ENCODE measurements around the gene LRRK1. TPM values are rescaled to one million over a fixed set of nuclear protein-coding genes. Genes with fewer than 3 reads are reported as not detected.

Gene LRRK1
- total RNA-seq, 4 donors from 2014 or later: 12.1 to 23.8 (median 15.2) TPM

DNA sequence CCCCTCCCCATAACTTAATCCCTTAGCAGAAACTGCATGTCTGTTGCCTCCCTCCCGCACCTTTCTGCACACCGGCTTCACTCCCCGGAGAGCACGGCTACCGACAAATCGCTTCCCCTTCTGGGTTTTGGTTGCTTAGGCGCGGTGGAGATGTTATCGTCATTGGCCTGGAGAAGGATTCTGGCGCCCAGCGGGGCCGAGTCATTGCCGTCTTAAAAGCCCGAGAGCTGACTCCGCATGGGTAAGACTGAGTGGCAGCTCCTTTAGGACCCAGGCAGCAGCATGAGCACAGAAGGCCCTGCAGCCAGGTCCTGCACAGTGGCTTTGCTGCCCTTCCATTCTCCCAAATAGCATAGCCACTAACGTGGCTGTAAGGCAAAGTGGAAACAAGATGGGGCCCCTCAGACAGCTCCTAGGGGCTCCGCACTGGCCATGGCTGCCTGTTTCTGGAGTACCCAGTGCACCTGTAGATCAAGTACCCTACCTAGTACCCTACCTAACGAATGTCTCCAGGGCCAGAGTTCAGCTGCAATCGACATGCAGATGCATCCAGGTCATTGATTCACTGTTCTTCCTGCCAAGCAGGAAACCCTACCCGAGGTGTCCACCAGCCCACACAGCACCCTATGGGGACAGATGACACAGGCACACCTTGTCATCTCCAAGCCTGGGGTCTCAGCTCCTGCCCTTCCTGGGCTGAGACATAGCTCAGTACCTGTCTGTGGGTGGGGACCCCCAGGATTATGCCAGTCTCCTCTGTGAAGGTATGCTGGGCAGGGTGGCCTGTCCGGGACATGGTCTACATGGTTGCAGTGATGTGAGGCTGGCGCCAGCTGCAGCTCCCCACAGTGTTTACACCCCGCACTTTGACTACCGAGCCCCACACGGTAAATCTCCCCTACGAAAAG is 147.6 kb downstream of the LRRK1 start:
- no peak overlapping the region for H3K27ac ChIP-seq
- no peak for ATAC-seq
- H3K4me3 ChIP-seq: no peak overlapping the region
- peaks cover 0 to 41% (median 18%) of the 10 kb centered on the region in 3 donors for H3K4me1 ChIP-seq
- no peaks in the 10 kb centered on the region for H3K9me3 ChIP-seq
- TF ChIP-seq POLR2A (IDR thresholded peaks at IDR 0.05) (no peak), POLR2AphosphoS5 (IDR thresholded peaks at IDR 0.05) (no peak)
- TF ChIP-seq, protein P1, sequence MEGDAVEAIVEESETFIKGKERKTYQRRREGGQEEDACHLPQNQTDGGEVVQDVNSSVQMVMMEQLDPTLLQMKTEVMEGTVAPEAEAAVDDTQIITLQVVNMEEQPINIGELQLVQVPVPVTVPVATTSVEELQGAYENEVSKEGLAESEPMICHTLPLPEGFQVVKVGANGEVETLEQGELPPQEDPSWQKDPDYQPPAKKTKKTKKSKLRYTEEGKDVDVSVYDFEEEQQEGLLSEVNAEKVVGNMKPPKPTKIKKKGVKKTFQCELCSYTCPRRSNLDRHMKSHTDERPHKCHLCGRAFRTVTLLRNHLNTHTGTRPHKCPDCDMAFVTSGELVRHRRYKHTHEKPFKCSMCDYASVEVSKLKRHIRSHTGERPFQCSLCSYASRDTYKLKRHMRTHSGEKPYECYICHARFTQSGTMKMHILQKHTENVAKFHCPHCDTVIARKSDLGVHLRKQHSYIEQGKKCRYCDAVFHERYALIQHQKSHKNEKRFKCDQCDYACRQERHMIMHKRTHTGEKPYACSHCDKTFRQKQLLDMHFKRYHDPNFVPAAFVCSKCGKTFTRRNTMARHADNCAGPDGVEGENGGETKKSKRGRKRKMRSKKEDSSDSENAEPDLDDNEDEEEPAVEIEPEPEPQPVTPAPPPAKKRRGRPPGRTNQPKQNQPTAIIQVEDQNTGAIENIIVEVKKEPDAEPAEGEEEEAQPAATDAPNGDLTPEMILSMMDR (IDR thresholded peaks at IDR 0.05): no peak
- WGBS, 2 donors (ENCODE audit: low coverage in 1 of 2): 87 to 96% methylated on average over 3 to 5 of the region's 26 CpGs
- H3K36me3 ChIP-seq: peaks cover 0 to 54% of the 10 kb centered on the region in 2 donors
- H3K27me3 ChIP-seq: no peaks in the 10 kb centered on the region

DNA sequence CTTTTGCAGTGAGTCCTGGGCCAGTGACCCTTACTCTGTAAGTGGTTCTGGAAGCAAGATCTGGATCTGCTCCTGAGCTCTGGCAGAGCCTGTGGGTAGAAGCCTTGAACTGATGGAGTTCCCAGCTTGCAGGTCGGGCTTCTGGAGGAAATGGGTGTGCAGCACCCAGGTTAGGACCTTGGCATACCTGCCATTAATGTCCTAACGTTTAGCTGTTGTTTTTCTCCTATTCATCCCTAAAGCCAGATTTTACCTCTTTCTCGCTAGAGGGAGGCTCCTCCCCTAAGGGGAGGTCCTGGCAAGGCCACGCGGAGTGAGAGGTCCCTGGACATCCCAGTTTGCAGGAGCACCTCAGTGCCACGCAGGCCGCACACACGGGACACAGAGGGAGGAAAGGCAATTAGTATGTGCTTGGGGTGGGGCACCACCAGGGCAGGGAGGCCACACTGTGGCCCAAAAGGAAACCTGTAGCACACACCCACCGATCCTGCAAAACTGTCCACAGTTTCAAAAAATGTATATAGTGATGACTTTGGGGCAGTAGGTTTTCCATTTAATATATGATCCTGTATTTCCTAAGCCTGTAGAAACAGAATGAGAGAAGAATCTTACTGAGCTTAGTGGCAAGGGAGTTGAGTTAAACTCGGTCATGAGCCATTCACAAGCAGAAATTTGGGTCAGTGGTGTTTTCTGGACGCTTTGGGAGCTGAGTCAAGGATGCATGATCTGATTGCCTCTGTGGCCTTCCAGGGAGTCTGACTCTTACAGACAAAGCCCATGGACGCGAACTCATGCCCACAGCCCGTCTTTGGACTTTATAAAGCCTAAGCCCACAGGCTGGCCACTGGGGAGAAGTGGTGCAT is 148.7 kb downstream of the LRRK1 start:
- H3K9me3 ChIP-seq: no peaks in the 10 kb centered on the region
- peaks cover 0 to 41% (median 18%) of the 10 kb centered on the region in 3 donors for H3K4me1 ChIP-seq
- H3K27me3 ChIP-seq: no peaks in the 10 kb centered on the region
- WGBS, 2 donors (ENCODE audit: low coverage in 1 of 2): 83 to 100% methylated on average over 2 to 6 of the region's 14 CpGs
- ATAC-seq: no peak
- H3K4me3 ChIP-seq: no peak overlapping the region
- peak overlapping the region in 2 of 4 donors; percentile 37 to 46 for H3K27ac ChIP-seq
- TF ChIP-seq POLR2AphosphoS5 (IDR thresholded peaks at IDR 0.05) (no peak), EP300 (IDR thresholded peaks at IDR 0.05) (no peak), POLR2A (IDR thresholded peaks at IDR 0.05) (no peak)
- TF ChIP-seq, protein P1 (IDR thresholded peaks at IDR 0.05): no peak
- peaks cover 0 to 42% of the 10 kb centered on the region in 2 donors for H3K36me3 ChIP-seq

DNA sequence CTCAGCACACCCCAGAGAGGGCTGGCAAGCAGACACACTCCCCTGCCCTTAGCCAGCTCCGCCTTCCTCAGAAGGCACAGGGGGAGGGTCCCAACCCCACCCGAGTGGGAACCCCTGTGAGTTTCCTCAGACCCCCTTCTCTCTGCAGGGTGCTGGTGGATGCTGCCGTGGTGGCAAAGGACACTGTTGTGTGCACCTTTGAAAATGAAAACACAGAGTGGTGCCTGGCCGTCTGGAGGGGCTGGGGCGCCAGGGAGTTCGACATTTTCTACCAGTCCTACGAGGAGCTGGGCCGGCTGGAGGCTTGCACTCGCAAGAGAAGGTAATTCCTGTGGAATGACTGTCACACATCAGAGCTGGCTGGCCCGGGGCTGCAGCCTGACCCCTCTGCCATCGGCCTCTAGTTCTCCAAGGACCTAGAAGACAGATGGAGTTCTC is 149.4 kb downstream of the LRRK1 start:
- Histone ChIP-seq H3K27ac (peak overlapping the region in 3 of 4 donors; percentile 37 to 69 (median 46)), H3K36me3 (peaks cover 0 to 36% of the 10 kb centered on the region in 2 donors), H3K27me3 (no peaks in the 10 kb centered on the region), H3K4me1 (peaks cover 0 to 41% (median 18%) of the 10 kb centered on the region in 3 donors), H3K4me3 (no peak overlapping the region), H3K9me3 (no peaks in the 10 kb centered on the region)
- WGBS, 2 donors (ENCODE audit: low coverage in 1 of 2): 84 to 94% methylated on average over 3 of the region's 11 CpGs
- ATAC-seq: no peak
- TF ChIP-seq POLR2AphosphoS5 (IDR thresholded peaks at IDR 0.05): no peak
- no peak for TF ChIP-seq POLR2A (IDR thresholded peaks at IDR 0.05)
- TF ChIP-seq, protein P1 (IDR thresholded peaks at IDR 0.05): no peak
- TF ChIP-seq EP300 (IDR thresholded peaks at IDR 0.05): no peak

DNA sequence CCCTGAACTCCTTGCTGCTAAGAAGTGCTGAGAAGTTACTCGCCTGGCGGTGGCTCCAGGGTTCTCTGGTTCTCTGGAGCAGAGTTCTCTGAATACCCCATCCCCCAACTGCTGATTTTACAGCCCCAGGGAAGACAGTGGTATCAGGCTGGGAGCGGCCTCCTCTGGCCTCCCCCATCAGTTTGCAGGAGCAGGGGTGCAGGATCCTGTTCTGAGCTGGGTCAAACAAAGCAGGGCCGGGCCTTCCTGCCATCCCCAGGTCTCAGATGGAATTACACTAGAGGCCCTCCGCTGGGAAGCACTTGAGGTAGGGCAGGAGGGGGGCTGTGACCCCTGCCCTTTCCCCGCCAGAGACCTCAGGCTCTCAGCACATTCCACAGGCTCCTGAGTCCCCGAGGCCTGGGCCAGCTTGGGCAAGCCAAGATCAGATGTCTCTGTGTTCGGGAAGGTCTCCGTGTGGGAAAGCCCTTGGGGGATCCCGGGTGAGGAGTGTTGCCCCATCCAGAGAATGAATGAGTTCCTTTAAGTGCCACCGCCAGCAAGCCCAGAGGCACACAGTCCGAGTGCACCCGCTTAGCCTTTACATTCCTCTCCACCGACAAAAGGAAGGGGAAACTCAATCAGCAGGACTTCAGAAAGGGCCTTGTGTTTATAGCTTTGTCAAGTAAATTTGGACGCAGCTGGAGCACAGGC is 149.9 kb downstream of the LRRK1 start:
- H3K4me1 ChIP-seq: peaks cover 0 to 35% (median 18%) of the 10 kb centered on the region in 3 donors
- no peak overlapping the region for H3K4me3 ChIP-seq
- WGBS, 2 donors (ENCODE audit: low coverage in 1 of 2): 55 to 59% methylated on average over 4 to 5 of the region's 15 CpGs
- no peaks in the 10 kb centered on the region for H3K9me3 ChIP-seq
- TF ChIP-seq EP300 (IDR thresholded peaks at IDR 0.05) (no peak), POLR2AphosphoS5 (IDR thresholded peaks at IDR 0.05) (no peak), POLR2A (IDR thresholded peaks at IDR 0.05) (no peak)
- TF ChIP-seq, protein P1 (IDR thresholded peaks at IDR 0.05): peak in 1 of 4 experiments; percentile 9
- H3K27me3 ChIP-seq: no peaks in the 10 kb centered on the region
- peak overlapping the region in 3 of 4 donors; percentile 43 to 69 (median 46) for H3K27ac ChIP-seq
- H3K36me3 ChIP-seq: peaks cover 0 to 34% of the 10 kb centered on the region in 2 donors
- no peak for ATAC-seq

All from gastroesophageal sphincter (tissue), 4 donors.